ENCODE measurements around the gene RMRP.
A peak's percentile ranks its signal among the peaks of the same experiment; 100 is the strongest.

RMRP gene

DNA sequence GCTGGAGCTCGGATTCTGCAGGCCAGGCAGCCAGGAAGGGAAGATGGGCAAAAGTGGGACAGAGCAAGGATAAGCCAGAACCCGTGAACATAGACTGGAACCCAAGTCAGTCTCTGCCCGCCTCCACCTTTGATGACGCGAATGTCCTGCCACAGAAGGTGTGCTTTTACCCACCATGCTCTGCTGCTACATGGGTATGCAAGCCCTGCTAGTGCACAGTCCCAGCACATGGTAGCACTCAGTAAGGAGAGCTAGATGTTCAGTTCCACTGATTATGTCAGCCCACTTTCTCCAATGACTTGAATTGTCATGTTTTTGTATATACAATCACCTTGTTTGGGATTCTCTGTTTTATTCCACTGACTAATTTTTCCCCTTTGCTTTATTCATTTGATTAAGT, 28.2 kb downstream of the RMRP start:
- H3K27ac ChIP-seq (ENCODE audit: extremely low read depth, low read depth, low read length): no peak overlapping the region
- H3K4me3 ChIP-seq (ENCODE audit: low read depth, low read length): no peak overlapping the region
- CTCF ChIA-PET: interaction anchor here (0.8 to 2.3 kb wide), 7 partner anchors 8 to 29 kb away, joined by 3 to 19 read pairs (median 3); partner anchors contain the start of genes CCDC107 and RMRP
- no peaks in the 10 kb centered on the region for H3K36me3 ChIP-seq (ENCODE audit: control insufficient read depth in 2 of 2, insufficient read depth in 1 of 2, low read length in 2 of 2)
- H3K4me1 ChIP-seq (ENCODE audit: control insufficient read depth, insufficient read depth, low read length): no peaks in the 10 kb centered on the region
- TF ChIP-seq, protein P1, sequence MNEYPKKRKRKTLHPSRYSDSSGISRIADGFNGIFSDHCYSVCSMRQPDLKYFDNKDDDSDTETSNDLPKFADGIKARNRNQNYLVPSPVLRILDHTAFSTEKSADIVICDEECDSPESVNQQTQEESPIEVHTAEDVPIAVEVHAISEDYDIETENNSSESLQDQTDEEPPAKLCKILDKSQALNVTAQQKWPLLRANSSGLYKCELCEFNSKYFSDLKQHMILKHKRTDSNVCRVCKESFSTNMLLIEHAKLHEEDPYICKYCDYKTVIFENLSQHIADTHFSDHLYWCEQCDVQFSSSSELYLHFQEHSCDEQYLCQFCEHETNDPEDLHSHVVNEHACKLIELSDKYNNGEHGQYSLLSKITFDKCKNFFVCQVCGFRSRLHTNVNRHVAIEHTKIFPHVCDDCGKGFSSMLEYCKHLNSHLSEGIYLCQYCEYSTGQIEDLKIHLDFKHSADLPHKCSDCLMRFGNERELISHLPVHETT (tag by site-specific recombination; IDR thresholded peaks at IDR 0.05): no peak
- TF ChIP-seq MYNN (tag by site-specific recombination; IDR thresholded peaks at IDR 0.05; ENCODE audit: borderline replicate concordance) (no peak), ZNF248 (tag by site-specific recombination; IDR thresholded peaks at IDR 0.05) (no peak), ZNF701 (tag by site-specific recombination; IDR thresholded peaks at IDR 0.05) (no peak)
- no peaks in the 10 kb centered on the region for H3K9me3 ChIP-seq (ENCODE audit: control insufficient read depth, insufficient read depth, low read depth, low read length)
- POLR2A ChIA-PET: interaction anchor here (0.7 to 1.3 kb wide), 4 partner anchors 20 to 94 kb away, joined by 4 to 5 read pairs (median 4); no protein-coding TSS in a partner anchor

DNA sequence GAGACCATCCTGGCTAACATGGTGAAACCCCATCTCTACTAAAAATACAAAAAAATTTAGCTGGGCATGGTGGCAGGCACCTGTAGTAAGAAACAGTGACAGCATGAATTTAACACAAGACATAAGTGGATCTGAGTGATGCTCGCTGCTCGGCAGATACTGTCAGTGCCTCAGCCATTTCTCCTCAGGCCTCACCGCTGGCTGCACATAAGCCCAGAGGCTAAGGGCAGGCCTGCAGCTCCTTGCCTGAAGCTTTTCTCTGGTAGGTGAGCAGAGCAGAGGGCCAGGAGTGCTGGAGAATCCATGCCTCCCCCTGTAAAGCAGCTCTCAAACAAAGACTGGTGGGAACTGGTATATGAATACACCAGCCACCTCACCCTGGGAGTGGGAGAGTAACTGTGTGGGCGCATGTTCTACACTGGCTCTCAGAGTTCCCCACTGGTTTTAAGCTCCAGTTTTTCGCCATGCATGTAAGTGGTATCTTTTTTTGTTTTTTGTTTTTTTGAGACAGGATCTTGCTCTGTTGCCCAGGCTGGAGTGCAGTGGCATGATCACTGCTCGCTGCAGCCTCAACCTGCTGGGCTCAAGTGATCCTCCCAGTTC, 29.3 kb downstream of the RMRP start:
- no peaks in the 10 kb centered on the region for H3K36me3 ChIP-seq (ENCODE audit: control insufficient read depth in 2 of 2, insufficient read depth in 1 of 2, low read length in 2 of 2)
- ChIA-PET CTCF (interaction anchor here (0.6 to 2.3 kb wide), 7 partner anchors 11 to 221 kb away, joined by 3 to 19 read pairs (median 3); partner anchors contain the start of genes CCDC107 and RMRP), POLR2A (interaction anchor here (1.2 to 1.3 kb wide), 2 partner anchors 19 to 25 kb away, joined by 4 to 5 read pairs; no protein-coding TSS in a partner anchor)
- H3K4me3 ChIP-seq (ENCODE audit: low read depth, low read length): no peak overlapping the region
- no peaks in the 10 kb centered on the region for H3K4me1 ChIP-seq (ENCODE audit: control insufficient read depth, insufficient read depth, low read length)
- no peak overlapping the region for H3K27ac ChIP-seq (ENCODE audit: extremely low read depth, low read depth, low read length)
- H3K9me3 ChIP-seq (ENCODE audit: control insufficient read depth, insufficient read depth, low read depth, low read length): no peaks in the 10 kb centered on the region
- no peak for TF ChIP-seq ZBTB17 (tag by site-specific recombination; IDR thresholded peaks at IDR 0.05)
- TF ChIP-seq, protein P2, sequence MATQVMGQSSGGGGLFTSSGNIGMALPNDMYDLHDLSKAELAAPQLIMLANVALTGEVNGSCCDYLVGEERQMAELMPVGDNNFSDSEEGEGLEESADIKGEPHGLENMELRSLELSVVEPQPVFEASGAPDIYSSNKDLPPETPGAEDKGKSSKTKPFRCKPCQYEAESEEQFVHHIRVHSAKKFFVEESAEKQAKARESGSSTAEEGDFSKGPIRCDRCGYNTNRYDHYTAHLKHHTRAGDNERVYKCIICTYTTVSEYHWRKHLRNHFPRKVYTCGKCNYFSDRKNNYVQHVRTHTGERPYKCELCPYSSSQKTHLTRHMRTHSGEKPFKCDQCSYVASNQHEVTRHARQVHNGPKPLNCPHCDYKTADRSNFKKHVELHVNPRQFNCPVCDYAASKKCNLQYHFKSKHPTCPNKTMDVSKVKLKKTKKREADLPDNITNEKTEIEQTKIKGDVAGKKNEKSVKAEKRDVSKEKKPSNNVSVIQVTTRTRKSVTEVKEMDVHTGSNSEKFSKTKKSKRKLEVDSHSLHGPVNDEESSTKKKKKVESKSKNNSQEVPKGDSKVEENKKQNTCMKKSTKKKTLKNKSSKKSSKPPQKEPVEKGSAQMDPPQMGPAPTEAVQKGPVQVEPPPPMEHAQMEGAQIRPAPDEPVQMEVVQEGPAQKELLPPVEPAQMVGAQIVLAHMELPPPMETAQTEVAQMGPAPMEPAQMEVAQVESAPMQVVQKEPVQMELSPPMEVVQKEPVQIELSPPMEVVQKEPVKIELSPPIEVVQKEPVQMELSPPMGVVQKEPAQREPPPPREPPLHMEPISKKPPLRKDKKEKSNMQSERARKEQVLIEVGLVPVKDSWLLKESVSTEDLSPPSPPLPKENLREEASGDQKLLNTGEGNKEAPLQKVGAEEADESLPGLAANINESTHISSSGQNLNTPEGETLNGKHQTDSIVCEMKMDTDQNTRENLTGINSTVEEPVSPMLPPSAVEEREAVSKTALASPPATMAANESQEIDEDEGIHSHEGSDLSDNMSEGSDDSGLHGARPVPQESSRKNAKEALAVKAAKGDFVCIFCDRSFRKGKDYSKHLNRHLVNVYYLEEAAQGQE (tag by site-specific recombination; IDR thresholded peaks at IDR 0.05): no peak
- TF ChIP-seq, protein P3, sequence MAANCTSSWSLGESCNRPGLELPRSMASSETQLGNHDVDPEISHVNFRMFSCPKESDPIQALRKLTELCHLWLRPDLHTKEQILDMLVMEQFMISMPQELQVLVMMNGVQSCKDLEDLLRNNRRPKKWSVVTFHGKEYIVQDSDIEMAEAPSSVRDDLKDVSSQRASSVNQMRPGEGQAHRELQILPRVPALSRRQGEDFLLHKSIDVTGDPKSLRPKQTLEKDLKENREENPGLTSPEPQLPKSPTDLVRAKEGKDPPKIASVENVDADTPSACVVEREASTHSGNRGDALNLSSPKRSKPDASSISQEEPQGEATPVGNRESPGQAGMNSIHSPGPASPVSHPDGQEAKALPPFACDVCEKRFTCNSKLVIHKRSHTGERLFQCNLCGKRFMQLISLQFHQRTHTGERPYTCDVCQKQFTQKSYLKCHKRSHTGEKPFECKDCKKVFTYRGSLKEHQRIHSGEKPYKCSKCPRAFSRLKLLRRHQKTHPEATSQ (tag by site-specific recombination; IDR thresholded peaks at IDR 0.05): no peak
- TF ChIP-seq HOXA7 (CRISPR knock-in tag; IDR thresholded peaks at IDR 0.05; ENCODE audit: borderline replicate concordance): no peak
- peak; percentile 51 for TF ChIP-seq EGR2 (tag by site-specific recombination; IDR thresholded peaks at IDR 0.05; ENCODE audit: low read depth)
- no peak for TF ChIP-seq ZNF266 (tag by site-specific recombination; IDR thresholded peaks at IDR 0.05; ENCODE audit: low read depth)
- TF ChIP-seq ZNF248 (tag by site-specific recombination; IDR thresholded peaks at IDR 0.05): no peak
- TF ChIP-seq ZNF121 (tag by site-specific recombination; IDR thresholded peaks at IDR 0.05): 0 out of 2 replicates have a peak, but pooled peaks have one; percentile 44
- TF ChIP-seq ZBTB20 (tag by site-specific recombination; IDR thresholded peaks at IDR 0.05): no peak
- no peak for TF ChIP-seq ZNF48 (tag by site-specific recombination; IDR thresholded peaks at IDR 0.05)
- TF ChIP-seq ZFHX2 (tag by site-specific recombination; conservative IDR thresholded peaks at IDR 0.05): peak; percentile 24; the same call in 1 of the 2 replicates

DNA sequence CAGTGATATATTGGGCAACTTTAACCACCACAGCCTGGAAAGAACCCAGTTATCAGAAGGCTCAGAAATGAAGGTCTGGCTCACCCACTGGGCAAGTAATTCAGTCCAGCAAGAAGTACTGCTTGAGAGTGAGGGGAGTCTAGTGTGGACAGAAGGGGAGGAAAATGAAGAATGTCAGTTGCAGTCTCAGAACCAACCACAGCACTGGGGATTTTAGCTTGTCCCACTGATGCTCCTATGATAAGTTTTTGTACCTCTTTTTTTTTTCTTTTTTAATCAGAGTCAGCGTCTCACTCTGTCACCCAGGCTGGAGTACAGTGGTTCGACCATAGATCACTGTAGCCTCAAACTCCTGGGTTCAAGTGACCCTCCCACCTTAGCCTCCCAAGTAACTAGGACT, 30.2 kb downstream of the RMRP start:
- no peaks in the 10 kb centered on the region for H3K36me3 ChIP-seq (ENCODE audit: control insufficient read depth in 2 of 2, insufficient read depth in 1 of 2, low read length in 2 of 2)
- no peaks in the 10 kb centered on the region for H3K4me1 ChIP-seq (ENCODE audit: control insufficient read depth, insufficient read depth, low read length)
- POLR2A ChIA-PET: interaction anchor here (1.4 kb wide), 1 partner anchor 24 kb away, joined by 3 read pairs; no protein-coding TSS in a partner anchor
- H3K9me3 ChIP-seq (ENCODE audit: control insufficient read depth, insufficient read depth, low read depth, low read length): no peaks in the 10 kb centered on the region
- no peak overlapping the region for H3K27ac ChIP-seq (ENCODE audit: extremely low read depth, low read depth, low read length)
- CTCF ChIA-PET: interaction anchor here (0.7 to 2.3 kb wide), 4 partner anchors 17 to 98 kb away, joined by 3 to 19 read pairs (median 6); partner anchors contain the start of genes CCDC107 and RMRP
- H3K4me3 ChIP-seq (ENCODE audit: low read depth, low read length): no peak overlapping the region
- TF ChIP-seq ZNF558 (tag by site-specific recombination; IDR thresholded peaks at IDR 0.05): no peak
- TF ChIP-seq ZNF843 (tag by site-specific recombination; IDR thresholded peaks at IDR 0.05): no peak
- TF ChIP-seq ZNF660 (tag by site-specific recombination; IDR thresholded peaks at IDR 0.05): no peak
- no peak for TF ChIP-seq ZNF585B (tag by site-specific recombination; IDR thresholded peaks at IDR 0.05)
- no peak for TF ChIP-seq ZNF473 (tag by site-specific recombination; IDR thresholded peaks at IDR 0.05)
- TF ChIP-seq ZNF416 (tag by site-specific recombination; IDR thresholded peaks at IDR 0.05): no peak
- TF ChIP-seq, protein P4, sequence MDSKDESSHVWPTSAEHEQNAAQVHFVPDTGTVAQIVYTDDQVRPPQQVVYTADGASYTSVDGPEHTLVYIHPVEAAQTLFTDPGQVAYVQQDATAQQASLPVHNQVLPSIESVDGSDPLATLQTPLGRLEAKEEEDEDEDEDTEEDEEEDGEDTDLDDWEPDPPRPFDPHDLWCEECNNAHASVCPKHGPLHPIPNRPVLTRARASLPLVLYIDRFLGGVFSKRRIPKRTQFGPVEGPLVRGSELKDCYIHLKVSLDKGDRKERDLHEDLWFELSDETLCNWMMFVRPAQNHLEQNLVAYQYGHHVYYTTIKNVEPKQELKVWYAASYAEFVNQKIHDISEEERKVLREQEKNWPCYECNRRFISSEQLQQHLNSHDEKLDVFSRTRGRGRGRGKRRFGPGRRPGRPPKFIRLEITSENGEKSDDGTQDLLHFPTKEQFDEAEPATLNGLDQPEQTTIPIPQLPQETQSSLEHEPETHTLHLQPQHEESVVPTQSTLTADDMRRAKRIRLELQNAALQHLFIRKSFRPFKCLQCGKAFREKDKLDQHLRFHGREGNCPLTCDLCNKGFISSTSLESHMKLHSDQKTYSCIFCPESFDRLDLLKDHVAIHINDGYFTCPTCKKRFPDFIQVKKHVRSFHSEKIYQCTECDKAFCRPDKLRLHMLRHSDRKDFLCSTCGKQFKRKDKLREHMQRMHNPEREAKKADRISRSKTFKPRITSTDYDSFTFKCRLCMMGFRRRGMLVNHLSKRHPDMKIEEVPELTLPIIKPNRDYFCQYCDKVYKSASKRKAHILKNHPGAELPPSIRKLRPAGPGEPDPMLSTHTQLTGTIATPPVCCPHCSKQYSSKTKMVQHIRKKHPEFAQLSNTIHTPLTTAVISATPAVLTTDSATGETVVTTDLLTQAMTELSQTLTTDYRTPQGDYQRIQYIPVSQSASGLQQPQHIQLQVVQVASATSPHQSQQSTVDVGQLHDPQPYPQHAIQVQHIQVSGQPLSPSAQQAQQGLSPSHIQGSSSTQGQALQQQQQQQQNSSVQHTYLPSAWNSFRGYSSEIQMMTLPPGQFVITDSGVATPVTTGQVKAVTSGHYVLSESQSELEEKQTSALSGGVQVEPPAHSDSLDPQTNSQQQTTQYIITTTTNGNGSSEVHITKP (tag by site-specific recombination; IDR thresholded peaks at IDR 0.05): 0 out of 2 replicates have a peak, but pooled peaks have one; percentile 20

Data from HEK293 (cell line).